GM19240 (cell line): ENCODE measurements around the gene SALL1.

Source experiments
- DNase-seq: peaks from one replicate; pipeline ENCODE4 v3.0.0; 2011; ENCODE audit warnings: low spot score; ENCODE audit not compliant: insufficient read length

Gene SALL1

GRCh38 chr16:51113236-51114125 is 37.6 kb downstream of the SALL1 start:
- no peak for DNase-seq

DNA sequence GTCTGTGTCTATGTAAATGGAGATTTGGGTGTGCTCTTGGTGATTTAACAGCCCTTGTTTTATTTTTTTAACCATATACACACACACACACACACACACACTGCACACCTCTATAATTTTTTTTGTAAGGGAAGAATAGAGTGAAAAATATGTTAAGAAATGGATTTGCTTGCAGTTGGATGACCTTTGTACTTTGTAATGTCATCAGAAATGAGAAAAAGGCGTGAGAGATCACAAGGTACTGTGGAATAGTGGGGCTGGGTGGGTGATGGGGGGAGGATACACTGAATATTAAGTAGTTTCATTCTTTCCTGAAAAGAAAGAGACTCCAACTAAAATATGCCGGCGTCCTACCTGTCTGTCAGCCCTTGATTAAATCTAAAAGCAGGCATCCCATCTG is 38.7 kb downstream of the SALL1 start:
- no peak for DNase-seq

- DNase-seq, result no peak
Observed at GRCh38 chr16:51111759-51112158, 39.3 kb downstream of the SALL1 start.

- no peak for DNase-seq
Observed at GRCh38 chr16:51110700-51111157, 40.3 kb downstream of the SALL1 start.

DNA sequence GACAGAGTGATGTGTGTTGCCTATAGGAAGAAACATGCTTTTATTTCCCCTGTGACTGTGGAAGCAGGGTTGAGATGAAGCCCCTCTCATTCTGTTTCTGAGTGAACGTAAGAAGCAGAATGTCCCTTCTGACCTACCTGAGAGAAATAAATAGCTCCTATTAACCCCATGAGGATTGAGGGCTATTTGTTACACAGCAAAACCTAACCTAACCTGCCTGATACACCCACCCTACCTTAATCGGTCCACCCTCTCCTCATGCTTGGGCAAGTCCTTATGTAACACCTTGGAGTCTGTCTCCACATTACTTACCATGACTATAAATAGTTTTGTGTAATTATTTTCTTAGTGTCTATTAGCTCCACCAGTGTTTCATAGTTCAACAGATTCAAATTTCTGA is 41.9 kb downstream of the SALL1 start:
- no peak for DNase-seq

GRCh38 chr16:51107742-51108141 is 43.3 kb downstream of the SALL1 start:
- DNase-seq, result no peak

DNA sequence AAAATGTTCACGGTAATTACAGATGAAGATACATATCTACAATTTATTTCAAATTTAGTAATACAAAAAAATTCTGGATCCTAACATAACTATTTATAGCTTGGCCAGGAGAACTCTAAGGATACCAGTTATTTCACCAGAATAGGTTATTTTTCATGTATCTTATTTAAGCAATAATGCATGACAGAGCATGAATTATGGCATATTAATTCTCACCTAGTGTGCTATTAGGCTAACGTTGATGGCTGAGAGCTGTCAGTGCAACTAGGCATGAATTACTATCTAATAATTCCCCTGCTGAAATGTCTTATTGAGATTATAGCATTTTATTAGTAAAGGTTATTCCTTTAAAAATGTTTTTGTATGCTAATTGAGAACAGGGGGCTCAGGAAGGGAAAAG is 44.5 kb downstream of the SALL1 start:
- DNase-seq, result no peak

DNA sequence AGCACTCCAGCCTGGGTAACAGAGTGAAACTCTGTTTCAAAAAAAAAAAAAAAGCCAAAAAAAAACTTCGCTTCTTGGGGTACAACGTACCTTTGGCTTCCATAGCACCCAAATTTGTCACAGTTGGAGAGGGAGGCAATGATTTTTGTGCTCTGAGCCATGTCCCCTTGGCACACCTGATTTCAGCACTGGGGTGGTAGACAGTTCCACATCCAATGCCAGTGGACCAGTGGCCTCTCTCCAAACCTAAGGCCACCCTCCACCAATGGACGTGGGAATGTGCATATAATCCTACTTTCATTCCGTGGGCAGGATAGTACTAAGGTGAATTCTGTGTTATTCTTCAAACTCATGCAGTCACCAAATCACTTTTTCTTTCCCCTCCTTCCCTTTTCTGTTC is 47.5 kb downstream of the SALL1 start:
- no peak for DNase-seq

DNA sequence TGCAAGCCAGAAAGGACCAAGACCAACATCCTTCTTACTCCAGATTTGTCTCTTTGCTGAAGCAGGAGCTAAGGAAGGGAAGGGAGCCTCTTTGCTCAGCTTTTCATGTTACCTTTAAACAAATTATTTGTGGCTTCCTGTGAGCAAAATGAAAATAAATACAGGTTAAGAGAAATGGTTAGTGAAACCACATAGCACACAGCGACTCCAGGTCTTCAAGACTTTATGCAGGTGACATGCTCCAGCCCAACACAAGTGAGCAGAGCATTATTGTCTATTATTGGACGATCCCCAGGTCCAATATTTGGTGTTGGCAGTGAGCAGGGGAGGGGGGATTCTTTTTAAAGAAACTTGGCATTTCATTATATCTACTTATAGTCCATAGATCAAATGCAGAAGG is 53.3 kb downstream of the SALL1 start:
- no peak for DNase-seq

DNA sequence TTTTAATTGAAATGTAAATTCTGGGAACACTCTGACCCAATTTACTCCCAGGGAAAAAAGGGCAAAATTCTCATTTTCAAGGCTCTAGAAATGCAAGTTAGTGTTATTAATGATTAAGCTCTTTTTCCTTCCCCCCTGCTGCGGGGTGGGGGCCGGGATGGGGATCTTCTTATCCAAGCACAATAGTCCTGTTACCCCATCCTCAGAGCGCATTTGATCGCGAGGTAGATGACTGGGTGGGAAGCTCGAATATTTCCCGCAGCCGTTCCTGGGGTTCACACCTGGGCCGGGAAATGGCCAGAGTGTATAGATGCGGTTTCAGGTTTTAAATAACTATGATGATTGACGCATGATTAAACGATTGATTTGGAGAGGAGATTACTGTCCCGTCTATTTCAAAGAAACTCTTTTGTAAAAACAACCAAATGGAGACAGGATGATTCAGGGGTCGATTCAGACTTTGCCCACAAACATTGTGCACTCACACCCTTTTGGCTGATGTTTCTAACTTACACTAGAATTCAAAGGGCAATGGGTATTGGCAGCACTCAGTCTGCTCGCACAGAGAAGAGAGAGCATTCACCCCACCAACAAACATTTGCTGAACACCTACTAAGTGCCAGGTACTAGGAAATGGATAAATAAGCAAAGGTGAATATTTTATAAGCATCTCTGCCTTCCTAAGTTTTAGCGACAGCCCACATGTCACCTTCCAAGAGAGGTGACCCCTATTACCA is 55.0 kb downstream of the SALL1 start:
- DNase-seq, result no peak

DNA sequence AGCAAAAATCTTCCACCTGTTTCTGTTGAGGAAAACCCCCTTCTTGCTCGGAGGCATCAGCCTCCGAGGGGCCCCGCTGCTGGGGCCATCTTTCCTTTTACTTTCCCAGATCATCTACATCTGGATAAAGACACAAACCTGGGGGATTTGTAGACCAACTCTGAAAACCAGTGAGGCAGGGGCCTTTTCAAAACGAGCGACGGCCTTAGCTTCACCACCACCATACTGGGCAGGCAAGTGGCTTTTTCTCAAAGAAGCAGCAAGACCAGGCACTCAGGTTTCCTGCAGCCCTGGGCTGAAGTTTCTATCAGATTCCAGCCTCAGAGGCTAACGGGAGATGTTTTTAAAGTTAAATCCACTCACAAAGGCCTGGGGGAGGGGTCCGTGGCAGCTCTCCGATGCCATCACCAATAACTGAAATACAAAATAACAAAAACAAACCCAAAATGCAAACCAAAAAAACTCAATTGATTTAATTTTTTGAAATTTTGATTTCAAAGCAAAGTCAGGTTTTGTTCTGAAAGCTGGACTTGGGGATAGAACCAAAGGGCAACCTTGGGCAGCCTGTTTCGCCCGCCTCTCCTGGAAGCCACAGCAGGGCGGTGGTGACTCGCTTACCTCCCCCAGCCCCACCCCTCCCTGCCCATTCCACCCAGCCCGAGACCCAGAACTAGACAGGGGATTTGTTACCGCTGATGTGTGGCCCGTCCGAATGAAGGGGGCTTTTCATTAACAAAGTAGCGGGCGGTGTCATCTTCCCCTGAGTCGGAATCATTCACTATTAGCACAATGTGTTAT is 55.8 kb downstream of the SALL1 start:
- DNase-seq, result no peak

- DNase-seq, result no peak
Observed at GRCh38 chr16:51093726-51094280, 57.3 kb downstream of the SALL1 start.
